ENCODE data around the gene INAFM2. TPM values are rescaled to one million over a fixed set of nuclear protein-coding genes. Genes with fewer than 3 reads are reported as not detected.

Gene INAFM2
- total and polyA plus RNA-seq, 10 of the 15 experiments (the other 5 are each of a cell fraction or from before 2014, with no cell fraction given), result 0.75 to 8.1 (median 3.9) TPM

GRCh38 chr15:40367686-40368611, 44.5 kb downstream of the INAFM2 start (continued):
- TF ChIP-seq MAX (IDR thresholded peaks at IDR 0.05; ENCODE audit: low read depth, low read length) (peak; percentile 70; the same call in 1 of the 2 replicates), ZNF622 (IDR thresholded peaks at IDR 0.05) (no peak), NKRF (conservative IDR thresholded peaks at IDR 0.05) (peak; percentile 60; the same call in 1 of the 2 replicates), ZNF24 (IDR thresholded peaks at IDR 0.05) (no peak), BCL3 (IDR thresholded peaks at IDR 0.05; ENCODE audit: borderline replicate concordance, insufficient read depth, low read depth, low read length, poor library complexity, severe bottlenecking) (no peak), SMARCA5 (IDR thresholded peaks at IDR 0.05) (no peak), WRNIP1 (IDR thresholded peaks at IDR 0.05; ENCODE audit: borderline replicate concordance, low read depth, low read length) (no peak), CEBPB (IDR thresholded peaks at IDR 0.05; ENCODE audit: borderline replicate concordance in 1 of 2, low read depth in 2 of 2, low read length in 2 of 2) (no peak), CBX5 (IDR thresholded peaks at IDR 0.05; ENCODE audit: low read depth) (no peak), NRF1 (conservative IDR thresholded peaks at IDR 0.05; ENCODE audit: low read depth, low read length) (no peak), SIX5 (IDR thresholded peaks at IDR 0.05; ENCODE audit: low read depth, low read length, severe bottlenecking) (no peak), TBL1XR1 (IDR thresholded peaks at IDR 0.05; ENCODE audit: low read depth, low read length) (no peak), E4F1 (IDR thresholded peaks at IDR 0.05; ENCODE audit: borderline replicate concordance, partially characterized antibody) (no peak), PAX8 (IDR thresholded peaks at IDR 0.05) (no peak), TCF12 (IDR thresholded peaks at IDR 0.05; ENCODE audit: low read depth, low read length) (peak; percentile 44; the same call in 1 of the 2 replicates), POLR2AphosphoS2 (IDR thresholded peaks at IDR 0.05; ENCODE audit: low read depth, low read length) (no peak), TCF7 (IDR thresholded peaks at IDR 0.05; ENCODE audit: borderline replicate concordance) (no peak), BCLAF1 (IDR thresholded peaks at IDR 0.05) (no peak), EP300 (IDR thresholded peaks at IDR 0.05; ENCODE audit: borderline replicate concordance in 1 of 2, control insufficient read depth in 1 of 2, low read depth in 2 of 2, low read length in 2 of 2) (no peak), POLR2A (IDR thresholded peaks at IDR 0.05; ENCODE audit: low read depth, low read length) (no peak; the same call in 1 of the 2 replicates)
